Nephron progenitor cell (in vitro differentiated cells): Measurements from ENCODE around the gene KLF18.
A peak's percentile ranks its signal among the peaks of the same experiment; 100 is the strongest.

ENCODE experiments used
- DNase-seq: peaks from one replicate; pipeline ENCODE4 v3.0.0; 2021
- H3K27ac Mint-ChIP-seq: 2 replicates; pipeline ENCODE4 v1.8.0; 2021; ENCODE audit warnings: mild to moderate bottlenecking, moderate library complexity, mixed read lengths
- H3K27me3 Mint-ChIP-seq: 2 replicates; pipeline ENCODE4 v1.8.0; 2021; ENCODE audit warnings: mild to moderate bottlenecking, low read depth, mixed read lengths; ENCODE audit not compliant: poor library complexity
- H3K36me3 Mint-ChIP-seq: 2 replicates; pipeline ENCODE4 v1.8.0; 2021; ENCODE audit warnings: low read depth, mixed read lengths
- H3K4me1 Mint-ChIP-seq: 2 replicates; pipeline ENCODE4 v1.8.0; 2021; ENCODE audit warnings: mixed read lengths
- H3K4me3 Mint-ChIP-seq: 2 replicates; pipeline ENCODE4 v1.8.0; 2021; ENCODE audit warnings: mild to moderate bottlenecking, moderate library complexity, mixed read lengths
- H3K9me3 Mint-ChIP-seq: 2 replicates; pipeline ENCODE4 v1.8.0; 2021; ENCODE audit warnings: mild to moderate bottlenecking, moderate library complexity, mixed read lengths
- TF ChIP-seq, protein P1 (sequence below): fragments of 200-600 bp; sonication (generic); IDR thresholded peaks from 2 replicates; pipeline ENCODE4 v1.5.0; 2021; ENCODE audit warnings: antibody characterized with exemption

Gene KLF18

DNA sequence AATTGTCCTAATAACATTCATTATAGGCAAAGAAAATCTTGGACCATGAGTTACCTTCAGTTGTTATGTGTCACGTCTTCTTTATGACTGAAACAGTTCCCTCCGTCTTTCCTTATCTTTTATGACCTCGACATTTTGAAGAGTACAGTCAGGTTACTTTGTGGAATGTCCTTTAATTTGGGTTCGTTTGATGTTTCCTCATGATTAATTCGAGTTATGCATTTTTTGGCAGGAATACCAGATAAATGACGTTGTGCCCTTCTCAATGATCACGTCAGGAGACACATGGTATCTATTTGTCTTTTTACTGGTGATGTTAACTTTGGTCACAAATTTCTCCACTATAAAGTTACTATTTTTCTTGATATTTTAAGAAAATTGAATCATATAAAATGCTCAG lies 40.1 kb downstream of the KLF18 start:
- TF ChIP-seq, protein P1, sequence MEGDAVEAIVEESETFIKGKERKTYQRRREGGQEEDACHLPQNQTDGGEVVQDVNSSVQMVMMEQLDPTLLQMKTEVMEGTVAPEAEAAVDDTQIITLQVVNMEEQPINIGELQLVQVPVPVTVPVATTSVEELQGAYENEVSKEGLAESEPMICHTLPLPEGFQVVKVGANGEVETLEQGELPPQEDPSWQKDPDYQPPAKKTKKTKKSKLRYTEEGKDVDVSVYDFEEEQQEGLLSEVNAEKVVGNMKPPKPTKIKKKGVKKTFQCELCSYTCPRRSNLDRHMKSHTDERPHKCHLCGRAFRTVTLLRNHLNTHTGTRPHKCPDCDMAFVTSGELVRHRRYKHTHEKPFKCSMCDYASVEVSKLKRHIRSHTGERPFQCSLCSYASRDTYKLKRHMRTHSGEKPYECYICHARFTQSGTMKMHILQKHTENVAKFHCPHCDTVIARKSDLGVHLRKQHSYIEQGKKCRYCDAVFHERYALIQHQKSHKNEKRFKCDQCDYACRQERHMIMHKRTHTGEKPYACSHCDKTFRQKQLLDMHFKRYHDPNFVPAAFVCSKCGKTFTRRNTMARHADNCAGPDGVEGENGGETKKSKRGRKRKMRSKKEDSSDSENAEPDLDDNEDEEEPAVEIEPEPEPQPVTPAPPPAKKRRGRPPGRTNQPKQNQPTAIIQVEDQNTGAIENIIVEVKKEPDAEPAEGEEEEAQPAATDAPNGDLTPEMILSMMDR = no peak
- H3K4me3 Mint-ChIP-seq = no peak overlapping the region
- H3K27ac Mint-ChIP-seq = no peak overlapping the region
- H3K27me3 Mint-ChIP-seq = peaks cover 28% of the 10 kb centered on the region
- DNase-seq = no peak
- H3K4me1 Mint-ChIP-seq = no peaks in the 10 kb centered on the region
- peaks cover 3% of the 10 kb centered on the region for H3K36me3 Mint-ChIP-seq
- peaks cover 19% of the 10 kb centered on the region for H3K9me3 Mint-ChIP-seq

GRCh38 chr1:44100183-44100868 lies 41.1 kb downstream of the KLF18 start:
- H3K4me1 Mint-ChIP-seq = no peaks in the 10 kb centered on the region
- TF ChIP-seq, protein P1 = no peak

GRCh38 chr1:44094047-44094446 lies 47.4 kb downstream of the KLF18 start:
- H3K4me3 Mint-ChIP-seq = no peak overlapping the region
- H3K9me3 Mint-ChIP-seq = peaks cover 41% of the 10 kb centered on the region
- TF ChIP-seq, protein P1 = no peak
- H3K4me1 Mint-ChIP-seq = peaks cover 19% of the 10 kb centered on the region
- H3K36me3 Mint-ChIP-seq = peaks cover 3% of the 10 kb centered on the region
- DNase-seq = no peak
- H3K27me3 Mint-ChIP-seq = peaks cover 26% of the 10 kb centered on the region
- H3K27ac Mint-ChIP-seq = no peak overlapping the region

More at GRCh38 chr1:44100183-44100868, 41.1 kb downstream of the KLF18 start:
- Mint-ChIP-seq H3K27ac (no peak overlapping the region), H3K9me3 (peaks cover 27% of the 10 kb centered on the region), H3K36me3 (peaks cover 3% of the 10 kb centered on the region), H3K4me3 (no peak overlapping the region), H3K27me3 (peaks cover 23% of the 10 kb centered on the region)
- no peak for DNase-seq

DNA sequence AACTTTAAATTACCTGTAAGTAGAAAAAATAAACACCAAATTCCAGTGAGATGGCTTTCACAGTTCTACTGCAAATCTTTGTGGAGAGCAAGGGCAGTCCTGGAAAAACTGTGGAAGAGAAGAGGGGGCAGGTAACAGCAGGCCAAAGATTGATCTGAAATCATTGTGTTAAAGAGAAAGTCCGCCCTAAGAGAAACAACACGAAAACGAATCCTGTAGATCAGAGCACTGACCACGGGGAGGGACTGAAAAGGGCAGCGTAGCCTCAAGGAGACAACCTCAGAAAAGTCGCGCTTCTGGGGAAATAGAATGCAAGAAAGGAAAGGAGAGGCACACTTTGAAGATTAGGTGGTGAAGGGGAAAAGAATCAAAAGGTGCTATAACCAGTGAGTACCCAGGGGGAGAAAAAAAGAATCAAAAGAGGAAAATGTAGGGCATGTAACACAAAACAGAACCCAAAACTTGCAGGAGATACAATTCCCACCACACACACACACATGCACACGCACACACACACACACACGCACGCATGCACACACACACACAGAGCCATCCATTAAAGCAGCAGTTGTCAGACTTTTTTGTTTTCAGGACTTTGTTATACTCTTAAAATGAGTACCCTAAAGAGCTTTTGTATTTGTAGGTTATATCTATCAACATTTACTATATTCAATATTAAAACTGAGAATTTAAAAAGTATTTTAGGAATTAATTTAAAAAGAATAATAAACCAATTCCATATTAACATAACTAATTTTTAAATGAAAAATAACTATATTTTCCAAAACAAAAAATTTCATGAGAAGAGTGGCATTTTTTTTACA lies 50.8 kb downstream of the KLF18 start:
- Mint-ChIP-seq H3K27ac (no peak overlapping the region), H3K36me3 (no peaks in the 10 kb centered on the region), H3K4me3 (no peak overlapping the region), H3K4me1 (peaks cover 36% of the 10 kb centered on the region), H3K9me3 (peaks cover 17% of the 10 kb centered on the region), H3K27me3 (peaks cover 31% of the 10 kb centered on the region)
- TF ChIP-seq, protein P1 = no peak
- no peak for DNase-seq

GRCh38 chr1:44089371-44090048 lies 51.9 kb downstream of the KLF18 start:
- no peak overlapping the region for H3K27ac Mint-ChIP-seq
- H3K27me3 Mint-ChIP-seq = peaks cover 27% of the 10 kb centered on the region
- H3K36me3 Mint-ChIP-seq = no peaks in the 10 kb centered on the region
- TF ChIP-seq, protein P1 = no peak
- no peak for DNase-seq
- peaks cover 37% of the 10 kb centered on the region for H3K4me1 Mint-ChIP-seq
- peaks cover 11% of the 10 kb centered on the region for H3K9me3 Mint-ChIP-seq
- peak overlapping the region; percentile 36 for H3K4me3 Mint-ChIP-seq
